HTR-8/SVneo (cell line): ENCODE data around the gene SLC2A14.
"Not testable (repeated sequence)": the region's sequence is repeated elsewhere in the genome, so short reads cannot be mapped to it uniquely, and the experiment has no call there.

Experiments
- DNase-seq: peaks from one replicate; pipeline ENCODE4 v3.0.0; 2011; ENCODE audit warnings: low spot score, mixed read lengths; ENCODE audit not compliant: insufficient read length
- FAIRE-seq: peaks from 2 replicates; lab custom pipeline; 2011; peaks lifted over from hg19 to GRCh38; lab: Jason Lieb, UNC

SLC2A14 gene

DNA sequence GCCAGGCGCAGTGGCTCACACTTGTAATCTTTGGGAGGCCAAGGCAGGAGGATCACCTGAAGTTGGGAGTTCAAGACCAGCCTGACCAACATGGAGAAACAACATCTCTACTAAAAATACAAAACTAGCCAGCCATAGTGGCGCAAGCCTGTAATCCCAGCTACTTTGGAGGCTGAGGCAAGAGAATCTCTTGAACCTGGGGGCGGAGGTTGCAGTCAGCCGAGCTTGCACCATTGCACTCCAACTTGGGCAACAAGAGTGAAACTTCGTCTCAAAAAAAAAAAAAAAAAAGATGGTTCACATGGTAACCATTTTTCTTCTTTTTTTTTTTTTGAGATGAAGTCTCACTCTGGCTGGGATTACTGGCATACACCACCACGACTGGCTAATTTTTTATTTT lies 35.3 kb downstream of the SLC2A14 start:
- DNase-seq (no peak), FAIRE-seq (no peak)

DNA sequence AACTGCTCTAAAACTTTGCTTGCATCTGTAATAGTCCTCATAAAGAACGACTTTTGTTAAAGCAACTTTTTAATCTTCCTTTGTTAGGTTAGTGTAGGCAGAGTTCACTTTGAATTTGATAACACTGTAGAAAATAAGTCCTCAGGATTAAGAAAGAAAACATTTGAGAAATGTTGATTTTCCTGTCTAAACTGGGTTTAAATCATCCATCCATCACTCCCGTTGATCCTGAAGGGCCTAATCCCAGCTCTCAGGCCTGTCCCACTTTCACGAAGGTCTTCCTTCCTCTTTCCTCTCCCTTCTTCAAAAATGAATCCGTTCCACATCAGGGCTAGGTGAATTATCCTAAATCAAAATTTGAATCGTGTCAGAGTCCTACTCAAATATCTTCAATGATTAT lies 36.9 kb downstream of the SLC2A14 start:
- FAIRE-seq (no peak), DNase-seq (no peak)

DNA sequence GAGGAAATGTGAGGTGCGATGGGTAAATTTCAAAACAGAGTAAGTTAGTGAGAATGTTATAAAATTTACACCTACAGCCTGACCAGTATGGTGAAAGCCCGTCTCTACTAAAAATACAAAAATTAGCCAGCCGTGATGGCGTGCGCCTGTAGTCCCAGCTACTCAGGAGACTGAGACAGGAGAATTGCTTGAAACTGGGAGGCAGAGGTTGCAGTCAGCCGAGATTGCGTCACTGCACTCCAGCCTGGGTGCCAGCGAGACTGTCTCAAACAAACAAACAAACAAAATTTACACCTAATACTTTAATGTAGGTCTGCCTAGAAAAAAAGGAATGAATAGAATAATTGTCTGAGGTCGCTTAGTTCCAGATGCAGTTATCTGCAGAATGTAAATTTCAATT lies 37.6 kb downstream of the SLC2A14 start:
- no peak for FAIRE-seq
- DNase-seq: no peak

DNA sequence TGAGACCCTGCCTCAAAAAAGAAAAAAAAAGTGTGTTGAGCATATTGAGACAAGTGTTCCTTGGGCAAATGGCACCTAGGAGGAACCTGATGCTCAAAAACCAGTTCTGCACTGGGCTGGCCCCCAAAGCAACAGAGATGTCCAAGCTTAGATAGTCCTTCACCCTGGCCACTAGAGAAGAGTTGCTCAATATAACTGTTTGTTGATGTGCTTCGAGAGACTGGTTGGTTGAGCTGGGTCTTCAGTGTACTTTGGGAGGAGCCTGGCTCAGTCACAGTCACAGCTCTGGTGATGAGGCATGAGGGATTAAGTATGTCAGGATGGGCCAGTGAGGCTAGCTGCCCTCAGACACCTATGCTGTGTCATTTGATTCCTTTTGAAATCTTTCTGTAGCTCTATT lies 38.0 kb downstream of the SLC2A14 start:
- FAIRE-seq (no peak), DNase-seq (no peak)

DNA sequence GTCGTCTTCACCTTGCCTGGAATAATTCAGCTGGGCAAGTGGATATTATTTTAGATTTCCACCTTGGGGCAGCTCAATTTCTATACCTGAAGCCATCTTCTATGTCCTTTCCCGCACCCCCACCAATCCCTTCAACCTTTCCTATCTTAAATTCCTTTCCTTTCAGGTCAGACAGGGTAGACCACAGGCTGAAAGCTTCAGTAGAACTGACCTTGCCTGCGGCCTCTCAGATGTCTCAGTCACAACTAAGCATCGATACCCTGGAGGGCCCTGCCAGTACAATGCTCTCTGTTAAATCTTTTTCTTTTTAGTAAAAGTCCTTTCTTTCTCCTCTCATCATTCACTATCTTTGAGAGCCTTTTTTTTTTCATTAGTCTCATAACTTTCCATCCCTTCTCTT lies 38.9 kb downstream of the SLC2A14 start:
- FAIRE-seq: no peak
- DNase-seq: no peak

DNA sequence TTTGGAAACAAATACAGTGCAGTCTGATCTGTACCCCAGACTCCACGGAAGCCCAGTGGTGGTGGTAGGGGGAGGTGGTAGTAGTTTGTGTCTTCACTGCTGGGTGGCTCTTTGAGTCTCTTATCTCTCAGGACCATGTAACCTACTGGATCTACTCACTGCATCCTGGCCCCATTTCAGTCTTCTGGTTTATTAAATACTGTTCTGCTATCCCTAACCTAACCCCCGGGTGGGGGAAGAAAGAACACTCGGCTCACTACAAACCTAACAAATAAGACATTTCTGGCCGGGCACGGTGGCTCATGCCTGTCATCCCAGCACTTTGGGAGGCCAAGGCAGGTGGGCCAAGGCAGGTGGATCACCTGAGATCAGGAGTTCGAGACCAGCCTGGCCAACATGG lies 39.5 kb downstream of the SLC2A14 start:
- not testable (repeated sequence) for DNase-seq, FAIRE-seq

DNA sequence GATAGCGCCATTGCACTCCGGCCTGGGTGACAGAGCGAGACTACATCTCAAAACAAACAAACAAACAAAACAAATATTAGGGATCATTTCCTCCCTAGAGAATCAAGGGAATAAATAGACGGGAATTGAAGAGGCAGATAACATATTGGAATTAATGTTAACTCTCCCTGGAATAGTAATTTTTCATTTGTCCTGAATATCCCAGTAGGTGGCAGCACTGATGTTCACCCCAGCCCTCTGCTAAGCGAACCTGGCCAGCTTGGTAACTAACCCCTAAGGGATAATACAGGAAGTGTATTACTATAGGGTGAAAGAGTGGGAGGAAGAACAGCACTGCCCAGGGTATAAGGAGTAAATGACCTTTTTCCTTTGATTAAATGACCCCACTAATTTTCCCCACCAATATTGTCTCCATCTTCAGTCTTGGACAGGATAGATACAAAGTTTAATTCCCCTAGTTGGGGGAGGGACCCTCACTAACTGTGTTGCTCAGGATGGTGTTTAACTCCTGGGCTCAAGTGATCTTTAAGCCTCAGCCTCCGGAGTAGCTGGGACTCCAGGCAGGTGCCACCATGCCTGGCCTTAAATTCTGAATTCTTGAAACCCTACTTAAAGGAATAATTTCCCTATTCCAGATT lies 40.5 kb downstream of the SLC2A14 start:
- FAIRE-seq: peak; percentile 87

DNA sequence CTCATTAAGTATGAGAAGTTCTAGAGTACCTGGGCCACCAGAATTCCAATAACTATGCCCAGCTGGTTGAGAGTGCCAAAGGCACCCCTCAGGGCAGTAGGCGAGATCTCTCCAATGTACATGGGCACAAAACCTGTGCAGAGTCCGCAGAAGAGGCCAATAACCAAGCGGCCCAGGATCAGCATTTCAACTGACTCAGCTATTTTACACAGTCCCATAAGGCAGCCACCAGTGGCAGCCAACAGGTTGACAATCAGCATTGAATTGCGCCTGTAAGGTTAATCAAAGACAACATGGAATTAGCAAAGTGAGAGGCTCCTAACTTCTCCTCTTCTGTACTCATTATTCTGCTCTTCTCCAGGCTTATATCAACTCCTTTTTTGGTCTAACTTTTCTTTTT lies 43.0 kb downstream of the SLC2A14 start:
- FAIRE-seq, DNase-seq: not testable (repeated sequence)

More for the DNA sequence above, 40.5 kb downstream of the SLC2A14 start:
- DNase-seq: peak; percentile 97

DNA sequence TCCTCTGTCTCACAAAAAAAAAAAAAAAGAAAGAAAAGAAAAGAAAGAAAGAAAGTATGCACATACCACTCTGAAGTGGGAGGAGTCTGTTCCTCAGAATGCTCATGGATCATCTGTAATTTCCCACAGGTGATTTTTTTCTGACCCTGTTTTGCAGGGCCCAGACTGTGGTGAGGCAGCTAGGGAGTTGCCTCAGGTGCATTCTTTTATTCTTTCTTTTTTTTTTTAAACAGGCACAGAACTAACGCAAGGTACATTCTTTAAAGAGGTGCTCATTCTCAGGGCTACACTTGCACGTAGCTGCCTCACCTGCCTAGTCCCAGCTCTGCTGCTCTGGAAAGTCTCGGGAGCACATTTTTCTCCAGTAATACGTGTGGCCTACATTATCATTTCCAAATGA lies 47.0 kb downstream of the SLC2A14 start:
- peak; percentile 86 for FAIRE-seq
- DNase-seq: not testable (repeated sequence)

DNA sequence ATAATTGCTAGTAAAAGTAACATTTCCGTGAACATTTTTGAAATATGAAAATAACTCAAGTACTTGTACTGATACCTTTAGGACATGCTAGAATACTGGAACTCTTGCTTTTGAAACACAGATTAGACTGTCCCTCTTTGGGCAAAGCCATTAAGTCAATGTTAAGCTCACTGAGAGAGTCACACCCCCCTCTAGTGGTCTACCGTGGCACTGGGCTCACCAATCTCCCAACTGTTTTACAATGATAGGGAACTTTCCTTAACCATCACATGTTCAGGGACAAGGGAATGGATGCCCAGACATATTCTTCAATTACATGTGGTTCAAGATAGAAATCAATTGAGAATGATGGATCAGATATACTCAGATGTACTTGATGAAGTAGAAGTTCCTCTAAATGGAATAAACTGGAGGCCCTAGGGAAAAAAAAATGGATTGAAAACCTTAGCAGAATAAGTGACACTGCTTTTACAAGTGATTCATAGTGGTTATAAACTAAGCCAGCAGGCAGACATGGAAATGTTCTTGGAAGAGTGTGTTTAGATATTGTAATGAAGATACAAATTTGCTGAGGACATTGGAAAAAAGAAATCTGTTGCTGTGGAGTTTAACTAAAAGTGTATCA lies 65.7 kb downstream of the SLC2A14 start:
- DNase-seq (peak; percentile 91), FAIRE-seq (peak; percentile 99)

DNA sequence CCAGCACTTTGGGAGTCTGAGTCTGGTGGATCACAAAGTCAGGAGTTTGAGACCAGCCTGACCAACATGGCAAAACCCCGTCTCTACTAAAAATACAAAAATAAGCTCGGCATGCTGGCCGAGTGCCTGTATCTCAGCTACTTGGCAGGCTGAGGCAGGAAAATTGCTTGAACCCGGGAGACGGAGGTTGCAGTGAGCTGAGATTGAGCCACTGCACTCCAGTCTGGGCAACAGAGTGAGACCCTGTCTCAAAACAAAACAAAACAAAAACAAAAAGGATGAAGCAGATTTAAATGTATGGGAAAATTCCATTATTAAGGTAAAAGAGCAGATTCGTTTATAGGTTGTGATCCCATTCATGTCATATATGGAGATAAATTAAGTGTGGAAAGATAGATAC lies 66.4 kb downstream of the SLC2A14 start:
- FAIRE-seq, DNase-seq: not testable (repeated sequence)

DNA sequence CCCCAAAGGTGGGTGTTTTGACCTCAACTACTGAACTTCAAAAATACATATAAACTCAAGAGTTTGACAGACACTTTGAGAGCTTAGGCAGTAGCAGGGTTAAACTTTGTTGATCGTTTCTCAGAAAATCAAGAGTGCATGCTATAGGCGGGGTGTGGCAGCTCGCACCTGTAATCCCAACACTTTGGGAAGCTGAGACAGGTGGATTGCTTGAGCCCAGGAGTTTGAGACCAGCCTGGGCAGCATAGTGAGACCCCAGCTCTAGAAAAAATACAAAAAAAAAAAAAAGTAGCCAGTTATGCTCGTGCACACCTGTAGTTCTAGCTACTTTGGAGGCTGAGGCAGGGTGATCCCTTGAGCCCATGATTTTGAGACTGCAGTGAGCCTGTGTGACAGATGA lies 71.3 kb downstream of the SLC2A14 start:
- no peak for DNase-seq
- FAIRE-seq: no peak

DNA sequence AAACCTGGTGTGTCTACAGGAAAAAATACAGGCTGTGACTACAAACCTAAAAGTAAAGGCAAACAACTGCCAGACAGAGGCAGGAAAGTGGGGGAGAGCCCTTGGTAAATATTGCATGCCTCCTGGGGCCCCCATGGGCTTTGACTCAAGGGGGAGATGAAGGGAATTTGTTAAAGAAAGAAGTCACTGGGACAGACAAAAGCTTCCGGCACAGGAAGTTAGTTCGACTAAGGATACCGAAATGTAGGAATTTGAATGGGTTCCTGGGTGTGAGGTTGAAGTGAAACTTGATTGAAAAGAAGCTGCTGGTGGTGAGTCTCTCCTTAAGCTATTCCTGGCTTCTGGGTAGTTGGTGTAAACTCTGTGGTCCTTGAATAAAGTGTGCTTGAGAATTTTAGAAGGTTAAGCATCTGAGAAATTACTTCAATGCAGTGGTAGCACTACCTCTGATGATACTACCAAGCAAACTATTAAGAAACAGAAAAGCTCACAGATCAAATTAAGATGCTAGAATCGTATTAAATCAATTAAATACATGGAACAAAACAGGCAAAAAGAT lies 73.9 kb downstream of the SLC2A14 start:
- not testable (repeated sequence) for FAIRE-seq, DNase-seq

DNA sequence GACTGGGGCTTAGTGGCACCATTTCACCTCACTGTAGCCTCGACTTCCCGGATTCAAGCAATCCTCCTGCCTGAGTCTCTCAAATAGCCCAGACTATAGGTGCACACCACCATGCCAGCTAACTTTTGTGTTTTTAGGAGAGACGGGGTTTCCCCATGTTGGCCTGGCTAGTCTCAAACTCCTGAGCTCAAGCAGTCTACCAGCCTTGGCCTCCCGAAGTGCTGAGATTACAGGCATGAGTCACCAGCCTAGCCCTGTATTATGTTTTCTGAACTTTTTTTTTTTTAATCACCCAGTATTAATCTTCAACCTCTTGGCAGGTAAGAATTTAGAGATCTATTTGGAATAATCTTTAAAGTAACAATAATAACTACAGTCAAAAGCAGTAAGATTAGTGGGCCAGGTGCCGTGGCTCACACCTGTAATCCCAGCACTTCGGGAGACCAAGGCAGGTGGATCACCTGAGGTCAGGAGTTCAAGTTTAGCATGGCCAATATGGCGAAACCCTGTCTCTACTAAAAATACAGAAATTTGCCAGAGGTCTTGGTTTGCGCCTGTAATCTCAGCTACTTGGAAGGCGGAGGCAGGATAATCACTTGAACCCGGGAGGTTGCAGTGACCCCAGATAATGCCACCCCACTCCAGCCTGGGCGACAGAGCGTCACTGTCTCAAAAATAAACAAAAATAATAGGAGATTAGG lies 74.9 kb downstream of the SLC2A14 start:
- no peak for FAIRE-seq
- DNase-seq: no peak

DNA sequence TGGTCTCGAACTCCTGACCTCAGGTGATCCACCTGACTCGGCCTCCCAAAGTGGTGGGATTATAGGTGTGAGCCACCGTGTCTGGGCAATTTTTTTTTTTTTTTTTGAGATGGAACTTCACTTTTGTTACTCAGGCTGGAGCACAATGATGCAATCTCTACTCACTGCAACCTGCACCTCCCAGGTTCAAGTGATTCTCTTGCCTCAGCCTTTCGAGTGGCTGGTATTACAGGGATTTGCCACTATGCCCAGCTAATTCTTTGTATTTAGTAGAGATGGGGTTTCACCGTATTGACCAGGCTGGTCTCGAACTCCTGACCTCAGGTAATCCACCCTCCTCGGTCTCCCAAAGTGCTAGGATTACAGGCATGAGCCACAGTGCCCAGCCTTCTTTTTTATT lies 75.4 kb downstream of the SLC2A14 start:
- FAIRE-seq, DNase-seq: not testable (repeated sequence)

DNA sequence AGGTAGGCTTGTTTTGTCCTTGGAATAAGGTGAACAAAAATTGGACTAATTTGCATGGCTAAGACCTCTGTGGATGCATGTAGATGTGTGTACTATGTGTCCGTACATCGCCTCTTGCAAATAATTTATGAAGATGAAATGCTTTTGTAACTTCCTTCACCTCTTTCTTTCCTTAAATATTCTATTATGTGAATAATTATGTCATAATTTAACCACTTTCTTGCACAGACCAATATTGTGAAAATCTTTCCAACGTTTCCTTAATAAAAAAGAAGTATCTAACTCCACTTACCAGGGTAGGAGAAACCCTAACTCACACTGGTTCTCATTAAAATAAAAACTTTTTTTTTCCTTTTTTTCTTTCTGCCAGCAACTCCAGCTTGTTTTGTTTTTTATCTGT lies 79.5 kb downstream of the SLC2A14 start:
- FAIRE-seq: no peak
- DNase-seq: no peak

DNA sequence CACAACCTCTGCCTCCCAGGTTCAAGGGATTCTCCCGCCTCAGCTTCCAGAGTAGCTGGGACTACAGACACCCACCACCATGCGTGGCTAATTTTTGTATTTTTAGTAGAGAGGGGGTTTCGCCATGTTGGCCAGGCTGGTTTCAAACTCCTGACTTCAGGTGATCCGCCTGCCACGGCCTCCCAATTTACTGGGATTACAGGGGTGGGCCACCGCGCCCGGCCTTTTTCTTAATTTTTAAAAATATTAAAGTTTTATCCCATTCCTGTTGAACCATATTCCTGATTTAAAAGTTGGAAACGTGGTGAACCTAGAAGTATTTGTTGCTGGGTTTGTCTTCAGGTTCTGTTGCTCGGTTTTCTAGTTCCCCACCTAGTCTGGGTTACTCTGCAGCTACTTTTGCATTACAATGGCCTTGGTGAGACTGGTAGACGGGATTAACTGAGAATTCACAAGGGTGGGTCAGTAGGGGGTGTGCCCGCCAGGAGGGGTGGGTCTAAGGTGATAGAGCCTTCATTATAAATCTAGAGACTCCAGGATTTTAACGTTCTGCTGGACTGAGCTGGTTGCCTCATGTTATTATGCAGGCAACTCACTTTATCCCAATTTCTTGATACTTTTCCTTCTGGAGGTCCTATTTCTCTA lies 83.7 kb downstream of the SLC2A14 start, which contains the start of gene NANOG:
Gene NANOG, plus strand, starts transcription at position 519 of the 645 bp plus-strand sequence. CDS start 213 bp downstream, outside the sequence.
- FAIRE-seq: peak; percentile 90
- DNase-seq: not testable (repeated sequence)

DNA sequence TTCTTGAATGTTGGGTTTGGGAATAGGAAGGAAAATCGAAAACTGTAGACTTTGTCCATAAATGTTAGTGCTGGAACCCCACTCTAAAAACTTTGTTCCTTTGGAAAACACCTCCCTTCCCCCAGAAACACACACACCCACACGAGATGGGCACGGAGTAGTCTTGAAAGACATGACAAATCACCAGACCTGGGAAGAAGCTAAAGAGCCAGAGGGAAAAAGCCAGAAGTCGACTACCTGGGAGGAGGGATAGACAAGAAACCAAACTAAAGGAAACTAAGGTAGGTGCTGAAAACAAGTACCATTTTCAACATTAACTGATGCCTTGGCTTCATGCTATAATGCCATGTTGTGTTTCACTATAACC lies 84.4 kb downstream of the SLC2A14 start:
- FAIRE-seq (no peak), DNase-seq (no peak)

DNA sequence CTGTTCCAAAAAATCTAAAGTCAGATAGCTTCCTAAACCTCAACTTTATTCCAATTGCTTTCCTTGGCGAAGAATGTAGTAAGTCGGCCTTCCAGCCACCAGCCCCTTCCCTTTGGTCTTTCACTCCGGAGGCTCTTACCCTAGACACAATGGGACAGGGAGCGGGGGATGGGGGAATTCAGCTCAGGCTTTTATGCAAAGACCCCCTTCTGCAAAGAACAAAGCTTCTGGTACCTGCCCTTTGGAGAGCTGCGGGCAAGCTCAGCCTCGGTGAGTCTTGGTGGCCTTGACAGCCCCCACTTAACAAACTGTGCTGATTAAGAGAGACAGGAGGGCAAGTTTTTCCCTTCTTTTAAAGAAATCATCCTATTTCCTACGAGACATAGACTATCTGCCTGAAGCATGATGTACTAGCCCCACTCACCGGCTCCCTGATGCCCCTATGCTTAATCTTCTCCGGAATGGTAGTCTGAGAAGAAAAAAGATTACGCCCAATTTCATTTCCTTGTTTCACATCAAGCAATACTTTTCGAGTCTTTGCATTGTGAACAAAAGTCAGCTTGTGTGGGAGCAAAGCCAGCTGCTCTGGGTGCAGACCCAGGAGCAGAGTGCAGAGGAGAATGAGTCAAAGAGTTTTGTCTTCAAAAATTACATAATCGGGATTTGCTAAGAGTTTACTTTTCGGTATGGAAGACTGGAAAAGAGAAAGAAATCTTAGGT lies 85.0 kb downstream of the SLC2A14 start:
- FAIRE-seq: peak; percentile 46
- no peak for DNase-seq

DNA sequence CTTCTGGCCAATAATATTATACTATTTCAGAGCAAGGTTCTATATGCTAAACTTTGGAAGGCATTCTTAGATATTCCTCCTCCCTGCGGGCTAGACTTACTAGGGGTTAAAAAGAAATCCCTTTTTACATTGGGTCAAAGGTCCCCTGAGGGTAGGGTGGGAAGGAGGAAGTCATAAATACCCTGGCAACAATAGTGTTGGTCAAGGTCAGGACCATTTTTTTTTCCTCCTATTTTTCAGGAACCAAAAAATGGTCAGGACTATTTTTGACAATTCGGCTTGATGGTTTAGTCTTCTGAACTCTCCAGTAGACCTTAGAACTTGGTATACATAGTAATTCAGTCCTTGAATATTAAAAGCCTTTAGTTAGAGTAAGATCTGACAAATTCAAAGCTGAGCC lies 88.0 kb downstream of the SLC2A14 start:
- DNase-seq (no peak), FAIRE-seq (no peak)
